HG03354 (cell line): ENCODE data around the gene MEGF10.
"Not testable (repeated sequence)": the region's sequence is repeated elsewhere in the genome, so short reads cannot be mapped to it uniquely, and the experiment has no call there.

Experiments used
- ATAC-seq: cut with Tn5 transposase; IDR thresholded peaks from one replicate; pipeline ENCODE4 v1.9.1; 2021; ENCODE audit warnings: mild to moderate bottlenecking; ENCODE audit not compliant: unreplicated experiment, poor library complexity, severe bottlenecking

MEGF10 gene

GRCh38 chr5:127296894-127297293, 6.3 kb downstream of the MEGF10 start:
- not testable (repeated sequence) for ATAC-seq

GRCh38 chr5:127297348-127298035, 6.9 kb downstream of the MEGF10 start:
- ATAC-seq, result no peak

- no peak for ATAC-seq
Observed at GRCh38 chr5:127298036-127298429, 7.4 kb downstream of the MEGF10 start.

- ATAC-seq, result no peak
Observed at GRCh38 chr5:127298656-127299055, 8.1 kb downstream of the MEGF10 start.

- no peak for ATAC-seq
Observed at GRCh38 chr5:127299678-127300077, 9.1 kb downstream of the MEGF10 start.

- no peak for ATAC-seq
Observed at GRCh38 chr5:127302509-127302908, 11.9 kb downstream of the MEGF10 start.

- ATAC-seq, result no peak
Observed at GRCh38 chr5:127303404-127303803, 12.8 kb downstream of the MEGF10 start.

- ATAC-seq, result no peak
Observed at GRCh38 chr5:127305493-127305892, 14.9 kb downstream of the MEGF10 start.

- ATAC-seq, result no peak
Observed at GRCh38 chr5:127306036-127306435, 15.4 kb downstream of the MEGF10 start.

GRCh38 chr5:127306647-127307046, 16.1 kb downstream of the MEGF10 start:
- no peak for ATAC-seq

GRCh38 chr5:127307868-127308267, 17.3 kb downstream of the MEGF10 start:
- ATAC-seq, result no peak

GRCh38 chr5:127308325-127308724, 17.7 kb downstream of the MEGF10 start:
- not testable (repeated sequence) for ATAC-seq

- ATAC-seq, result no peak
Observed at GRCh38 chr5:127308945-127309344, 18.3 kb downstream of the MEGF10 start.

GRCh38 chr5:127311349-127311748, 20.8 kb downstream of the MEGF10 start:
- no peak for ATAC-seq

GRCh38 chr5:127311781-127312525, 21.4 kb downstream of the MEGF10 start:
- ATAC-seq, result no peak

- ATAC-seq, result no peak
Observed at GRCh38 chr5:127313379-127313778, 22.8 kb downstream of the MEGF10 start.

GRCh38 chr5:127313847-127314473, 23.4 kb downstream of the MEGF10 start:
- peak; percentile 96 for ATAC-seq

GRCh38 chr5:127316011-127316410, 25.4 kb downstream of the MEGF10 start:
- ATAC-seq, result no peak

- ATAC-seq, result not testable (repeated sequence)
Observed at GRCh38 chr5:127317385-127317784, 26.8 kb downstream of the MEGF10 start.

- ATAC-seq, result peak; percentile 97
Observed at GRCh38 chr5:127320032-127320965, 29.7 kb downstream of the MEGF10 start.
